Measurements from ENCODE around the gene ADAMTS2. TPM values are rescaled to one million over a fixed set of nuclear protein-coding genes. Genes with fewer than 3 reads are reported as not detected.

Gene ADAMTS2
- total and polyA plus RNA-seq, 2 experiments from 2014 or later, result 1.6 to 8.1 TPM

- peaks cover 15% of the 10 kb centered on the region for H3K4me1 Mint-ChIP-seq
- no peak for TF ChIP-seq ZNF114 (CRISPR knock-in tag; IDR thresholded peaks at IDR 0.05)
- TF ChIP-seq, protein P1, sequence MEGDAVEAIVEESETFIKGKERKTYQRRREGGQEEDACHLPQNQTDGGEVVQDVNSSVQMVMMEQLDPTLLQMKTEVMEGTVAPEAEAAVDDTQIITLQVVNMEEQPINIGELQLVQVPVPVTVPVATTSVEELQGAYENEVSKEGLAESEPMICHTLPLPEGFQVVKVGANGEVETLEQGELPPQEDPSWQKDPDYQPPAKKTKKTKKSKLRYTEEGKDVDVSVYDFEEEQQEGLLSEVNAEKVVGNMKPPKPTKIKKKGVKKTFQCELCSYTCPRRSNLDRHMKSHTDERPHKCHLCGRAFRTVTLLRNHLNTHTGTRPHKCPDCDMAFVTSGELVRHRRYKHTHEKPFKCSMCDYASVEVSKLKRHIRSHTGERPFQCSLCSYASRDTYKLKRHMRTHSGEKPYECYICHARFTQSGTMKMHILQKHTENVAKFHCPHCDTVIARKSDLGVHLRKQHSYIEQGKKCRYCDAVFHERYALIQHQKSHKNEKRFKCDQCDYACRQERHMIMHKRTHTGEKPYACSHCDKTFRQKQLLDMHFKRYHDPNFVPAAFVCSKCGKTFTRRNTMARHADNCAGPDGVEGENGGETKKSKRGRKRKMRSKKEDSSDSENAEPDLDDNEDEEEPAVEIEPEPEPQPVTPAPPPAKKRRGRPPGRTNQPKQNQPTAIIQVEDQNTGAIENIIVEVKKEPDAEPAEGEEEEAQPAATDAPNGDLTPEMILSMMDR (conservative IDR thresholded peaks at IDR 0.05; ENCODE audit: low read depth in 2 of 2), result no peak
- no peak for TF ChIP-seq JUNB (IDR thresholded peaks at IDR 0.05; ENCODE audit: unreplicated experiment)
- no peak for TF ChIP-seq EZH2phosphoT487 (IDR thresholded peaks at IDR 0.05; ENCODE audit: unreplicated experiment)
- TF ChIP-seq STAT1 (IDR thresholded peaks at IDR 0.05; ENCODE audit: unreplicated experiment), result no peak
- TF ChIP-seq NANOG (IDR thresholded peaks at IDR 0.05; ENCODE audit: borderline replicate concordance), result no peak
- no peak for TF ChIP-seq POLR2AphosphoS5 (IDR thresholded peaks at IDR 0.05; ENCODE audit: low read depth)
- no peak for TF ChIP-seq ZNF331 (CRISPR knock-in tag; IDR thresholded peaks at IDR 0.05; ENCODE audit: low read depth)
- TF ChIP-seq REST (IDR thresholded peaks at IDR 0.05; ENCODE audit: unreplicated experiment), result no peak
- no peak for TF ChIP-seq ZNF462 (CRISPR knock-in tag; IDR thresholded peaks at IDR 0.05)
- TF ChIP-seq EZH2 (IDR thresholded peaks at IDR 0.05; ENCODE audit: low read depth, unreplicated experiment), result no peak
- TF ChIP-seq, protein P2, sequence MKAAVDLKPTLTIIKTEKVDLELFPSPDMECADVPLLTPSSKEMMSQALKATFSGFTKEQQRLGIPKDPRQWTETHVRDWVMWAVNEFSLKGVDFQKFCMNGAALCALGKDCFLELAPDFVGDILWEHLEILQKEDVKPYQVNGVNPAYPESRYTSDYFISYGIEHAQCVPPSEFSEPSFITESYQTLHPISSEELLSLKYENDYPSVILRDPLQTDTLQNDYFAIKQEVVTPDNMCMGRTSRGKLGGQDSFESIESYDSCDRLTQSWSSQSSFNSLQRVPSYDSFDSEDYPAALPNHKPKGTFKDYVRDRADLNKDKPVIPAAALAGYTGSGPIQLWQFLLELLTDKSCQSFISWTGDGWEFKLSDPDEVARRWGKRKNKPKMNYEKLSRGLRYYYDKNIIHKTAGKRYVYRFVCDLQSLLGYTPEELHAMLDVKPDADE (IDR thresholded peaks at IDR 0.05), result no peak
- TF ChIP-seq CREB1 (CRISPR knock-in tag; IDR thresholded peaks at IDR 0.05; ENCODE audit: low read depth), result no peak
- Histone ChIP-seq H3K9me2 (ENCODE audit: insufficient read depth) (no peaks in the 10 kb centered on the region), H3K27me3 (ENCODE audit: insufficient read depth) (no peaks in the 10 kb centered on the region), H3K4me1 (ENCODE audit: insufficient read depth) (peaks cover 14% of the 10 kb centered on the region; the same call in 1 of the 2 replicates), H3K4me2 (no peak overlapping the region), H3K4me3 (no peak overlapping the region), H3F3A (replicated peaks; ENCODE audit: low read depth) (no peaks in the 10 kb centered on the region), H3K36me3 (ENCODE audit: insufficient read depth) (no peaks in the 10 kb centered on the region), H4K20me1 (replicated peaks; ENCODE audit: insufficient read depth) (no peaks in the 10 kb centered on the region), H2AFZ (no peak overlapping the region), H3K79me2 (replicated peaks; ENCODE audit: insufficient read depth) (no peaks in the 10 kb centered on the region), H3K27ac (ENCODE audit: low read depth) (no peak overlapping the region)
- DNase-seq (ENCODE audit: low spot score) (no peak), ATAC-seq (no peak)
- H3K27me3 Mint-ChIP-seq (ENCODE audit: insufficient read depth, low read depth, poor library complexity), result peaks cover 15% of the 10 kb centered on the region
- H3K27ac Mint-ChIP-seq, result no peak overlapping the region
- H3K36me3 Mint-ChIP-seq (ENCODE audit: low read depth), result peaks cover 10% of the 10 kb centered on the region
- H3K4me3 Mint-ChIP-seq, result no peak overlapping the region
- H3K9me3 Mint-ChIP-seq, result peaks cover 26% of the 10 kb centered on the region
These were observed 104.1 kb downstream of the ADAMTS2 start for GRCh38 chr5:179241175-179241574.

Measured in GM23338 (cell line).